Measurements from ENCODE around the gene OMA1.

OMA1 gene

GRCh38 chr1:58528518-58528917, 18.0 kb downstream of the OMA1 start:
- DNase-seq (ENCODE audit: low read depth): peak; percentile 90
- TF ChIP-seq, protein P1, sequence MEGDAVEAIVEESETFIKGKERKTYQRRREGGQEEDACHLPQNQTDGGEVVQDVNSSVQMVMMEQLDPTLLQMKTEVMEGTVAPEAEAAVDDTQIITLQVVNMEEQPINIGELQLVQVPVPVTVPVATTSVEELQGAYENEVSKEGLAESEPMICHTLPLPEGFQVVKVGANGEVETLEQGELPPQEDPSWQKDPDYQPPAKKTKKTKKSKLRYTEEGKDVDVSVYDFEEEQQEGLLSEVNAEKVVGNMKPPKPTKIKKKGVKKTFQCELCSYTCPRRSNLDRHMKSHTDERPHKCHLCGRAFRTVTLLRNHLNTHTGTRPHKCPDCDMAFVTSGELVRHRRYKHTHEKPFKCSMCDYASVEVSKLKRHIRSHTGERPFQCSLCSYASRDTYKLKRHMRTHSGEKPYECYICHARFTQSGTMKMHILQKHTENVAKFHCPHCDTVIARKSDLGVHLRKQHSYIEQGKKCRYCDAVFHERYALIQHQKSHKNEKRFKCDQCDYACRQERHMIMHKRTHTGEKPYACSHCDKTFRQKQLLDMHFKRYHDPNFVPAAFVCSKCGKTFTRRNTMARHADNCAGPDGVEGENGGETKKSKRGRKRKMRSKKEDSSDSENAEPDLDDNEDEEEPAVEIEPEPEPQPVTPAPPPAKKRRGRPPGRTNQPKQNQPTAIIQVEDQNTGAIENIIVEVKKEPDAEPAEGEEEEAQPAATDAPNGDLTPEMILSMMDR (IDR thresholded peaks at IDR 0.05; ENCODE audit: insufficient read depth, low read depth, low read length, missing control alignments): no peak
- no peak overlapping the region for H3K4me3 ChIP-seq (ENCODE audit: low read length)

- TF ChIP-seq, protein P1 (IDR thresholded peaks at IDR 0.05; ENCODE audit: insufficient read depth, low read depth, low read length, missing control alignments): no peak
- no peak for DNase-seq (ENCODE audit: low read depth)
- no peak overlapping the region for H3K4me3 ChIP-seq (ENCODE audit: low read length)
These were observed 22.1 kb downstream of the OMA1 start for GRCh38 chr1:58524353-58524945.

- TF ChIP-seq, protein P1 (IDR thresholded peaks at IDR 0.05; ENCODE audit: insufficient read depth, low read depth, low read length, missing control alignments): peak; percentile 59
- H3K4me3 ChIP-seq (ENCODE audit: low read length): no peak overlapping the region
- peak; percentile 83 for DNase-seq (ENCODE audit: low read depth)
These were observed 30.6 kb downstream of the OMA1 start for GRCh38 chr1:58515794-58516401.

- no peak for DNase-seq (ENCODE audit: low read depth)
- no peak overlapping the region for H3K4me3 ChIP-seq (ENCODE audit: low read length)
- TF ChIP-seq, protein P1 (IDR thresholded peaks at IDR 0.05; ENCODE audit: insufficient read depth, low read depth, low read length, missing control alignments): no peak
These were observed 32.6 kb downstream of the OMA1 start for GRCh38 chr1:58513956-58514355.

DNA sequence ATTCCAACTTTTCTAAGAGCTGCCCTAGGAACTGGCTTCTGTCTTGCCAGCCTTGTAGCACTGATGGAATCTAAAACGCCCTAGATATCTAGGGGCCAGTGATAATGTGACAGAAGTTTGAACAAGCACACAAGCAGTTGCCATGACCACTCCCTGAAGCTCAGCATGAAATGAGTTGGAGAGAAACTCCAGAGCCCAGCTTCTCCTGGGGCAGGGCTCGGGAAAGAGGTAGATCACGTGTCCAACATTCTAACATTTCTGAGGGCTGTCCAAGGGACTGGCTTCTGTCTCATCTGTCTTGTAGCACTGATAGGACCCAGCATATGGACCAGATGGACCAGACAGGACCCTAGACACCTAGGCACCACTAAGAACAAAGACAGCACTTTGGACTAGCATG, 37.9 kb downstream of the OMA1 start:
- DNase-seq (ENCODE audit: low read depth): no peak
- TF ChIP-seq, protein P1 (IDR thresholded peaks at IDR 0.05; ENCODE audit: insufficient read depth, low read depth, low read length, missing control alignments): no peak
- no peak overlapping the region for H3K4me3 ChIP-seq (ENCODE audit: low read length)

- DNase-seq (ENCODE audit: low read depth): no peak
- TF ChIP-seq, protein P1 (IDR thresholded peaks at IDR 0.05; ENCODE audit: insufficient read depth, low read depth, low read length, missing control alignments): no peak
These were observed 41.2 kb downstream of the OMA1 start for GRCh38 chr1:58505286-58505685.

GRCh38 chr1:58502519-58502918, 44.0 kb downstream of the OMA1 start:
- TF ChIP-seq, protein P1 (IDR thresholded peaks at IDR 0.05; ENCODE audit: insufficient read depth, low read depth, low read length, missing control alignments): no peak
- DNase-seq (ENCODE audit: low read depth): no peak
- no peak overlapping the region for H3K4me3 ChIP-seq (ENCODE audit: low read length)

More at GRCh38 chr1:58505286-58505685, 41.2 kb downstream of the OMA1 start:
- H3K4me3 ChIP-seq (ENCODE audit: low read length): no peak overlapping the region

All from epithelial cell of esophagus (primary cell).